Ovary (tissue), 9 donors: ENCODE data around the gene GFY. TPM values are rescaled to one million over a fixed set of nuclear protein-coding genes. Genes with fewer than 3 reads are reported as not detected.
"Not testable (repeated sequence)": the region's sequence is repeated elsewhere in the genome, so short reads cannot be mapped to it uniquely, and the experiment has no call there.

ENCODE experiments used
- DNase-seq, 5 donors: peaks; one replicate each; pipeline ENCODE4 v3.0.0-alpha.2; 2019 to 2020
- H3K27ac ChIP-seq, 2 donors: fragments of 200-600 bp; one replicate each; pipeline versions ENCODE4 v1.5.1 to v1.8.0; 2019 to 2022
- H3K27me3 ChIP-seq: fragments of 200-600 bp; one replicate; pipeline ENCODE4 v1.8.0; 2022
- H3K36me3 ChIP-seq: fragments of 200-600 bp; sonication (generic); one replicate; pipeline ENCODE4 v1.5.1; 2019
- H3K4me1 ChIP-seq: one replicate; pipeline ENCODE4 v1.8.1; 2013; ENCODE audit warnings: mild to moderate bottlenecking, moderate library complexity; ENCODE audit not compliant: insufficient read depth
- H3K4me3 ChIP-seq: fragments of 200-600 bp; sonication (generic); one replicate; pipeline ENCODE4 v1.5.1; 2017
- H3K9me3 ChIP-seq, 2 donors: fragments of 200-600 bp in 1 of 2; sonication (generic) in 1 of 2; one replicate each; pipeline versions ENCODE4 v1.5.1 to v1.8.1; 2013 to 2019; ENCODE audit warnings: mild to moderate bottlenecking in 1 of 2, moderate library complexity in 1 of 2
- EP300 ChIP-seq: sonication (generic); formaldehyde crosslinking; IDR thresholded peaks from one replicate; pipeline ENCODE4 v1.6.1; 2017; ENCODE audit warnings: antibody characterized with exemption
- POLR2A ChIP-seq: fragments of 450-650 bp; IDR thresholded peaks from one replicate; pipeline ENCODE4 v1.6.1; 2017; ENCODE audit warnings: antibody characterized with exemption, mild to moderate bottlenecking, moderate library complexity
- WGBS, 3 donors: extraction: QIAGEN DNeasy Blood & Tissue Kit in 1 of 3; methylation state at CpG; one replicate each; pipeline versions ENCODE4 v1.1.5 to v1.1.7; 2013 to 2017; 5-methylcytosine and 5-hydroxymethylcytosine counted together
- intact Hi-C, 4 donors: fragments of 100-400 bp; cut with DNase I; formaldehyde crosslinking; loops; one replicate each; pipeline versions ENCODE4 v1.11.0 to v1.15.1; 2022 to 2023
- polyA plus RNA-seq, 2 donors: library from polyadenylated mRNA; stranded (reverse); fragments of 200-250 nt in 1 of 2; fragments of 350-450 nt in 1 of 2; fragmentation: Illumina TruSeq in 1 of 2; extraction: RNeasy Lipid Tissue Mini Kit (QIAGEN cat#74804) in 1 of 2; gene quantifications; one replicate each; pipeline ENCODE4 v1.2.3, GENCODE V29; 2013 to 2014
- total RNA-seq, 7 donors: library from RNA; depleted of rRNA in 2 of 7; stranded (reverse); fragments of >200 nt in 2 of 7; fragmentation: NEBNext Ultra II Directional in 3 of 7; extraction: Animal tissue kit (Norgen Biotek cat#: 25700) in 3 of 7; gene quantifications; one replicate each; pipeline versions ENCODE4 v1.1.0 to v1.2.4, GENCODE V29; 2016 to 2023
- TF ChIP-seq, protein P1 (sequence below), 3 donors: fragments of 450-650 bp in 2 of 3; fragments of 200-600 bp in 1 of 3; IDR thresholded peaks; one replicate each; pipeline versions ENCODE4 v1.5.1 to v1.8.0; 2016 to 2022; ENCODE audit warnings: antibody characterized with exemption in 3 of 3, mild to moderate bottlenecking in 1 of 3
- donor health status: DM: no; HTN: no; CAD: no; lungs with moderate emphysema.
- donor health status: DM: no; HTN: no; CAD: no.
- donor health status: Bipolar disorder and iron deficiency.
- donor health status: DM: yes; HTN: yes; CAD: no.
- donor health status: DM: no; HTN: no; CAD: no.
- donor health status: DM: yes; HTN: yes; CAD: no.

The GFY gene
- total and polyA plus RNA-seq, 9 donors = not detected

DNA sequence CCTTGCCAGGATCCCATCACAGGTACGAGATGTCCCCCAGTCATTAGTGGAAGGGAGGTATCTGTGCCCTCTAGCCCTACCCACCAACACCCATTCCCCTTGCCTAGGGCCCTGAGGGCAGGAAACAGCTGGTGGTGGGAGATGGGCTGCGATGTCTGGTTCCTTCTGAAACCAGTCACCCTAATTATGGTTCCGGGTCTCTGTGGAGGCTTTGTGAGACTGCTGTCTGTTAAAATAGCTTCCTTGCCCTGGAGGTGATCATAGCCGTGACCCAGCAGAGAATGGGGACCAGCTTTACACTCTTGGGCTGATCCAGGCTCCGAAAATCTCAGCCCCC, 33.3 kb downstream of the GFY start:
- Histone ChIP-seq H3K27me3 (no peaks in the 10 kb centered on the region), H3K4me3 (no peak overlapping the region), H3K36me3 (no peaks in the 10 kb centered on the region), H3K27ac (no peak overlapping the region), H3K9me3 (no peaks in the 10 kb centered on the region), H3K4me1 (no peaks in the 10 kb centered on the region)
- intact Hi-C loops = no loop called here
- WGBS, 3 donors = 85 to 92% (median 88%) methylated on average over 5 of the region's 5 CpGs
- TF ChIP-seq EP300 (no peak), POLR2A (no peak)
- TF ChIP-seq, protein P1, sequence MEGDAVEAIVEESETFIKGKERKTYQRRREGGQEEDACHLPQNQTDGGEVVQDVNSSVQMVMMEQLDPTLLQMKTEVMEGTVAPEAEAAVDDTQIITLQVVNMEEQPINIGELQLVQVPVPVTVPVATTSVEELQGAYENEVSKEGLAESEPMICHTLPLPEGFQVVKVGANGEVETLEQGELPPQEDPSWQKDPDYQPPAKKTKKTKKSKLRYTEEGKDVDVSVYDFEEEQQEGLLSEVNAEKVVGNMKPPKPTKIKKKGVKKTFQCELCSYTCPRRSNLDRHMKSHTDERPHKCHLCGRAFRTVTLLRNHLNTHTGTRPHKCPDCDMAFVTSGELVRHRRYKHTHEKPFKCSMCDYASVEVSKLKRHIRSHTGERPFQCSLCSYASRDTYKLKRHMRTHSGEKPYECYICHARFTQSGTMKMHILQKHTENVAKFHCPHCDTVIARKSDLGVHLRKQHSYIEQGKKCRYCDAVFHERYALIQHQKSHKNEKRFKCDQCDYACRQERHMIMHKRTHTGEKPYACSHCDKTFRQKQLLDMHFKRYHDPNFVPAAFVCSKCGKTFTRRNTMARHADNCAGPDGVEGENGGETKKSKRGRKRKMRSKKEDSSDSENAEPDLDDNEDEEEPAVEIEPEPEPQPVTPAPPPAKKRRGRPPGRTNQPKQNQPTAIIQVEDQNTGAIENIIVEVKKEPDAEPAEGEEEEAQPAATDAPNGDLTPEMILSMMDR (IDR thresholded peaks at IDR 0.05) = no peak
- DNase-seq = no peak

DNA sequence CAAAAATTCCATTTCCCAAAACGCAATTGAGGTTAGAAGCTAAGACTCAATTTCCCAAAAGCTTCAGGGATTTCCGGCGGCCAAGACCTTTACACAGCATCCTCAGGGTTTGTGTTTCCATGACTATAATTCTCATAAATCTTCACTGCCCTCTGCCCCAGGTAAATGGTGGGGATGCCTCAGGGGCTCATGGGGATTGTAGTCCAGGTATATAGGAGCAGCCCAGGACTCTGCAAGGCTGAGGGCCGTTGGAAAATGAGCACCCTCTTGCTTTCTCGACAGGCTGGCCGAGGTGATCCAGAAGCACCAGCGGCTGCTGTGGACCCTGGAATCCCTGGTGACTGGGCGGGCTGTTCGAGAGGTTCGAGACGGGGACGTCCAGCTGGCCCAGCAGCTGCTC, 34.2 kb downstream of the GFY start:
- TF ChIP-seq, protein P1 (IDR thresholded peaks at IDR 0.05) = no peak
- TF ChIP-seq POLR2A (no peak), EP300 (no peak)
- Histone ChIP-seq H3K4me3 (no peak overlapping the region), H3K9me3 (no peaks in the 10 kb centered on the region), H3K4me1 (no peaks in the 10 kb centered on the region), H3K36me3 (no peaks in the 10 kb centered on the region), H3K27ac (no peak overlapping the region), H3K27me3 (no peaks in the 10 kb centered on the region)
- intact Hi-C loops = no loop called here
- 88 to 92% (median 89%) methylated on average over 12 of the region's 12 CpGs for WGBS, 3 donors
- no peak for DNase-seq

DNA sequence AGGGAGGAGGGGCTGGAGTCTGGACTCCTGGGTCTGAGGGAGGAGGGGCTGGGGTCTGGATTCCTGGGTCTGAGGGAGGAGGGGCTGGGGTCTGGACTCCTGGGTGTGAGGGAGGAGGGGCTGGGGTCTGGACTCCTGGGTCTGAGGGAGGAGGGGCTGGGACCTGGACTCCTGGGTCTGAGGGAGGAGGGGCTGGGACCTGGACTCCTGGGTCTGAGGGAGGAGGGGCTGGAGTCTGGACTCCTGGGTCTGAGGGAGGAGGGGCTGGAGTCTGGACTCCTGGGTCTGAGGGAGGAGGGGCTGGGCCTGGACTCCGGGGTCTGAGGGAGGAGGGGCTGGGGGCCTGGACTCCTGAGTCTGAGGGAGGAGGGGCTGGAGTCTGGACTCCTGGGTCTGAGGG, 35.9 kb downstream of the GFY start:
- intact Hi-C loops, H3K9me3 ChIP-seq, H3K4me3 ChIP-seq, H3K4me1 ChIP-seq, H3K27me3 ChIP-seq, H3K27ac ChIP-seq, DNase-seq, H3K36me3 ChIP-seq: not testable (repeated sequence)
- 0% methylated on average over 1 of the region's 1 CpG; no CpG with 5 or more reads in 2 of the 3 donors for WGBS, 3 donors

DNA sequence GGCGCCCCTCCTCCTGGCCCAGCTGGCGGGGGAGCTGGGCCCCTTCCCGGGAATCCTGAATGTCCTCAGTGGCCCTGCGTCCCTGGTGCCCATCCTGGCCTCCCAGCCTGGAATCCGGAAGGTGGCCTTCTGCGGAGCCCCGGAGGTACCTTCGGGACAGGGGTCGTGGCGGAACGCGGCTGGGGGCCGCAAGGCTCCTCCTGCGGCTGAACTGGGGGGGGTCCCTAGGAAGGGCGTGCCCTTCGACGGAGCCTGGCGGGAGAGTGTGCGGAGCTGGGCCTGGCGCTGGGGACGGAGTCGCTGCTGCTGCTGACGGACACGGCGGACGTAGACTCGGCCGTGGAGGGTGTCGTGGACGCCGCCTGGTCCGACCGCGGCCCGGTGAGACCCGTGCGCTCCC, 36.5 kb downstream of the GFY start:
- no peak for TF ChIP-seq POLR2A
- no peak for TF ChIP-seq EP300
- TF ChIP-seq, protein P1 (IDR thresholded peaks at IDR 0.05) = no peak
- 97% methylated on average over 34 to 37 of the region's 37 CpGs for WGBS, 3 donors
- no peaks in the 10 kb centered on the region for H3K4me1 ChIP-seq
- no peak for DNase-seq
- H3K36me3 ChIP-seq = no peaks in the 10 kb centered on the region
- intact Hi-C loops = no loop called here
- H3K27ac ChIP-seq = no peak overlapping the region
- H3K27me3 ChIP-seq = no peaks in the 10 kb centered on the region
- H3K9me3 ChIP-seq = no peaks in the 10 kb centered on the region
- H3K4me3 ChIP-seq = no peak overlapping the region

DNA sequence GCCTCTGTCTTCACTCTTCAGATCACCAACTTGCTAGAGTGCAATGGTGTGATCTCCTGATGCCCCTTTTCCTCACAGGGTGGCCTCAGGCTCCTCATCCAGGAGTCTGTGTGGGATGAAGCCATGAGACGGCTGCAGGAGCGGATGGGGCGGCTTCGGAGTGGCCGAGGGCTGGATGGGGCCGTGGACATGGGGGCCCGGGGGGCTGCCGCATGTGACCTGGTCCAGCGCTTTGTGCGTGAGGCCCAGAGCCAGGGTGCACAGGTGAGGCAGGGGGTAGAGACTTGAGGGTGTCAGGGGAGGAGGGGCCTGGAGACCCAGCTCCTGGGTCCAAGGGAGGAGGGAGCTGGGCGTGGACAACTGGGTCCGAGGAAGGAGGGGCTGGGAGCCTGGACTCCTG, 37.3 kb downstream of the GFY start:
- H3K36me3 ChIP-seq = no peaks in the 10 kb centered on the region
- TF ChIP-seq EP300 (no peak), POLR2A (no peak)
- TF ChIP-seq, protein P1 (IDR thresholded peaks at IDR 0.05) = no peak
- DNase-seq = no peak
- intact Hi-C loops = no loop called here
- H3K27ac ChIP-seq = no peak overlapping the region
- no peaks in the 10 kb centered on the region for H3K4me1 ChIP-seq
- WGBS, 3 donors = 81 to 87% (median 84%) methylated on average over 12 of the region's 12 CpGs
- H3K4me3 ChIP-seq = no peak overlapping the region
- no peaks in the 10 kb centered on the region for H3K27me3 ChIP-seq
- H3K9me3 ChIP-seq = no peaks in the 10 kb centered on the region
